HG03196 (cell line): Measurements from ENCODE around the gene C1orf198.

Experiments
- ATAC-seq: cut with Tn5 transposase; IDR thresholded peaks from one replicate; pipeline ENCODE4 v1.9.1; 2021; ENCODE audit not compliant: unreplicated experiment

C1orf198 gene

DNA sequence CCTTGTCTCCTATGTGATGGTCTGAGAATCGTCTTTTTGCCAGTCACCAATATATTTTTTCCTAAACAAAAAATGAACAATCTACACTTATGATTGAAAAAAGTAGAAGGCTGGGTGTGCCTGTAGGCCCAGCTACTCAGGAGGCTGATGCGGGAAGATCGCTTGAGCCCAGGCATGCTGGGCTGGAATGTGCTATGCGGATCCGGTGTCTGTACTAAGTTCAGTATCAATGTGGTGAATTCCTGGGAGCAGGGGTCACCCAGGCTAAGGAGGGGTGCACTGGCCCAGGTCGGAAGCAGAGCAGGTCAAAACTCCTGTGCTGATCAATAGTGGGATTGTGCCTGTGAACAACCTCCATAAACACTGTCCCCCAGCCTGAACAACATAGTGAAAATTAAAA is 25.7 kb upstream of the C1orf198 start:
- no peak for ATAC-seq

- no peak for ATAC-seq
Observed at GRCh38 chr1:230892018-230892491, 23.7 kb upstream of the C1orf198 start.

DNA sequence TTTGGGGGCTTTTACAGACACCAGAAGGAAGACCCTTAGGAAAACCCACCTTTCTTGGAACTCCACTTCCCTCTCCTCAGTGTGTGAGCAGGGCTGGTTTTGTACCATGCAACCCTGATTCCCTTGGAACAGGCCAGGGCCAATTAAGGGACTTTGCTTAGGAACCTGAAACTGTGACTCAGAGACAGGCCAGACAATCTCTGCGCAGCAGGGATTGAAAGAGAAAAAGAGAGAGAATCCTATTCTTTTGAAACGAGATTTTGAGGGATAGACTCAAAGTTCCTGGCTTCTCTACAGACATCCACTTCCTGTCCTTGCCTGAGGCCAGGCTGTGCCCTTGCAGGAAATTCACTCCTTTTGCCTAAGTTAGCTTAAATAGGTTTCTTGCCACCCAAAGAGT is 23.1 kb upstream of the C1orf198 start:
- ATAC-seq = no peak

DNA sequence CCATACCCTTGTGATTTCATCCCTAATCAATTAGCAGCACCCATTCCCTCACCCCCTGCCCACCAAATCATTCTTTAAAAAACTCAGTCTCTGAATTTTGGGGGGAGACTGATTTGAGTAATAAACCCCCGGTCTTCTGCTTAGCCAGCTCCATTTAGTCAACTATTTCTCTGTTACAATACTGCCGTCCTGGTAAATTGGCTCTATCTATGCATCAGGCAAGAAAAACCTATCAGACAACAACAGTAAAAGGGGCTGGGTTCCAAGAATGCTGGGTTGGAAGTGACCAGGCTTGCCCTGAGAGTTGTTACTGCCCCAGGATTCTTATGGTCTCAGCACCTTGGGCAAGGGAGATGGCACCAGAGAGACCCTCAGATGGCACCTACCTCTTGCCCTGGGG is 16.3 kb upstream of the C1orf198 start:
- no peak for ATAC-seq

GRCh38 chr1:230883967-230884366 is 15.6 kb upstream of the C1orf198 start:
- ATAC-seq = no peak

DNA sequence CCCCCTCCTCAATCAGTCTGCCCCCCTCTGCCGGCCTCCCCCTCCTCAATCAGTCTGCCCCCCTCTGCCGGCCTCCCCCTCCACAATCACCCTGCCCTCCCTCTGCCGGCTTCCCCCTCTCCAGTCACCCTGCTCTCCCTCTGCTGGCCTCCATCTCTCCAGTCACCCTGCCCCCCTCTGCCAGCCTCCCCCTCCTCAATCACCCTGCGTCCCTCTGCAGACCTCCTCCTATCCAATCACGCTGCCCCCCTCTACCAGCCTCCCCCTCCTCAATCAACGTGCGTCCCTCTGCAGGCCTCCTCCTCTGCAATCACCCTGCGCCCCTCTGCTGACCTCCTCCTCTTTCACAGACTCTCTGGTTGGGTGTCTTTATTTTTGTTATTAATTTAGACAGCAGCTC is 11.5 kb upstream of the C1orf198 start:
- no peak for ATAC-seq

- ATAC-seq = no peak
Observed at GRCh38 chr1:230878591-230878990, 10.3 kb upstream of the C1orf198 start.

- no peak for ATAC-seq
Observed at GRCh38 chr1:230877924-230878590, 9.7 kb upstream of the C1orf198 start.

DNA sequence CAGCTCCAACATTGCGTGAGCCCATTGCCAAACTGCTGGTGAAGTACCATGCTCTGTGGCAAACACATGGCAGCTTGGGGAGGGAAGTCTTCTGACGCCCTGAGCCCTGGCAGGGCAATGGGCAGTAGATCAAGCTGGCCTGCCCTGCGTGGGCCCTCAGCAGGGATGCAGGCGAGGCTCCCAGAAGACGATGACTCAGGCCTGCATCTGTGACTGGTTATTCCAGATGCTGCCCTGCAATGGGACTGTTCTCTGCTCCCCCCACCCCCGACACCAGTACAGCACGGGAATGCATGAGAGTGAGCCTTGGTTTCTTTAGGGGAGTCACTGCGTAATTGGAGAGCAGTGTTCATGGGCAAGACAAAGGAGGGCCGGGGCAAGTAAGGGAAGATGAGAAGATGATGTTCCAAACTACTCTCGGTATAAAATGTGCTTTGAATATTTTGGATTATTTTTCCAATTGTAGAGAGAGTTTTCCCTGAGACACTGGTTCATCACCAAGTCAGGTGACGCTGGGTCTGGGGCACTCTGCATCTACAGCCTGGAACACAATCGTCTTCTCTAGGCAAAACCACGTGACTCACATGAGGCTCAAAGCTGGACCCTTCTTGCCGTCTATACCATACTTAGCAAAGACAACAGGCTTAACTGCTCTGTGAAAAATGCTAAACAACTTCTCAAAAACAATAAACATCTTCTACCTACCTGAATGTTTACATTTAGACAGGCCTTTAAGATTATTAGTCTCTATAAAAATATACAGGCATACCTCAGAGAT is 9.0 kb upstream of the C1orf198 start:
- ATAC-seq = no peak

GRCh38 chr1:230876660-230877059 is 8.3 kb upstream of the C1orf198 start:
- no peak for ATAC-seq

GRCh38 chr1:230875370-230875769 is 7.0 kb upstream of the C1orf198 start:
- no peak for ATAC-seq

- no peak for ATAC-seq
Observed at GRCh38 chr1:230870916-230871315, 2.6 kb upstream of the C1orf198 start.

DNA sequence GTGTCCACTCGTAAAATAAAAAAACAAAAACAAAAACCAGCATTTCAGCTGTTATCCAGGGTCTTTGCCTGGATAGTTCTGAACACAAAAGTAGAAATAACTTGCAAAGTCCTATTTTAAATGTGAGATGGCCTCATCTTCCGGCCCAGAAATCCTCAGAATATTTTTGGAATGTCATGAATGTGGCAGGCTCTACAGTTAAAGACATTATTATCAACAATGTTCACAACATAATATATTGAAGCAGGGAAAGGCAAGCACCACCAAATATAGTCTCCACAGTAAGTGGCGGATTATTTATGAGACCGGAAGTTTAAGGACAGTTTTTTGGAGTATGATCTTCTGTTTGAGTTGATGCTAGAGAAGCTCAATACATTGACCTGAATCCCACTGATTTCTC is 1.2 kb upstream of the C1orf198 start:
- ATAC-seq = no peak

GRCh38 chr1:230868736-230869385 is 540 bp upstream of the C1orf198 start:
- peak; percentile 44 for ATAC-seq

DNA sequence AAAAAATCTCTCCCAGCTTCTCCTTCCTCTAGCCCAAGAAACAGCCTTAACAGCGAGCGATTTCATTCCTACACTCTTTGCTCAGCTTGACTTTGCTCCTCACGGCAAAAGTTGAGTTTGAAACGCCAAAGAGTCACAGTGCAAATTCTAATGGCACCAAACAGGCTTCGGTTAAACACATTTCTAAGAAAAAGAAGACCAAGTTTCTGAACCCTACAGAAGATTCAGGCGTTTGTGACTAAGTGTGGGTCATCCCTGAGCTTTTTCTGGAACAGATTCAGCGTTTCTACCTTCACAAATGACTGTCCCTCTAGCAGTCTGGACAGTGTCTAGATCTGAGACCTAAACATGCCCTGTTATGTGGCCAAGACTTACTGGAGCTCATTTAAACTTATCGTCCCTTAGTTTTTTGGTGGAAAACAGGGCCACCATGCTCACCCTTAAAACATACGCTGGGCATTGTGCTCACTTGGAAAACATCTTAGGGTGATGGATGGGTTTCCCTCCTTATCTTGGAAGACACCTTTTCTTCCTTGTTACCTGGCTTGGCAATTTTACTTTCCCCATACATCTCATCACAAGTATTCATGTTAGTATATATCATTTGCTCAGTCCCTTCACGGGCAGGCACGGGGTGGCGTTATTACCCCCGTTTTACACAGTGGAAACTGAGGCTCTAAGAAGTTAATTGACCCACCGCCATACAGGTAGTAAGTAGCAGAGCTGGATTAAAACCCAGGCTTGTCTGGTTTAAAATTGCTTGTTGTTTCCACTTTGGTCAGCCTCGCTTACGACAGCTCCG is 1.0 kb downstream of the C1orf198 start:
- ATAC-seq = no peak

DNA sequence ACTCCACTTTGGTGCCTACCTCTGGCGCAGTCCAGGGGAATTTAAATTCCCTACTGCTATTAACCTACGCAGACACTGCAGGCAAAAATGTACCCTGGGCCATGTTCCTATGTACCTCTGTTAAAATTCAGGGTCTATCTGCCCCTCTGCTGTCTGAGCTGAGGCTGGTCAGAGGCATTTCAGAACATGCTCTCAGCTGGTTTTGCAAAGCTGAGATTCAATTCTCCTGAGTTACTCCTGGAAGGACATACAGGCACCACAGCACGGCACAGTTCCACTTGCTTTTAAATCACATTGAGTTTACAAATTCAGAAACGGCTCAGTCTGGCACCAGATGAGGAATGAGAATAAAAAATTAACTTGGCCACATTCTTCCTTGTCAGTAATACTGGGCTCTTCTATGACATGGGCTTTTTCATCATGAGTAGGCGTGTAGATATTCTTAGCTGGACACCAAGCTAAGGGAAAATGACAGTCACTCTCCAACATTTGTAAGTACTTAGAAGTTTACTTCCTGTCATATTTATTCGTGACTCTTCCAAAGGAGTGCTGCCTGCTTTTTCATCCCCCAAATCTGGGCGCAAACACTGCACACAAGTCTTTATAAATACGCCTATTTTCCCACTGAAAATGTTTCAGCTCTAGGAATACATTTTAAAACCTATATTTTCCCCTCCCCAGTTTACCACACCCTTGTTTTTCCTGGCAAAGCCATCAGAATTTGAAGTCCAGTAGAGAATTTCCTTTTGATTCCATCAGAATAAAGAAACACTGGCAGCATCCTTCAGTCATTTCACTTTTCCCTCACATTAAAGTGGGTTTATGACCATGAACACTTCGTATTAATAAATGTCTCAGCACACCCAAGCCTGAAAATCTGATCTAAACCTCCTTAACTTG is 1.9 kb downstream of the C1orf198 start:
- ATAC-seq = no peak

DNA sequence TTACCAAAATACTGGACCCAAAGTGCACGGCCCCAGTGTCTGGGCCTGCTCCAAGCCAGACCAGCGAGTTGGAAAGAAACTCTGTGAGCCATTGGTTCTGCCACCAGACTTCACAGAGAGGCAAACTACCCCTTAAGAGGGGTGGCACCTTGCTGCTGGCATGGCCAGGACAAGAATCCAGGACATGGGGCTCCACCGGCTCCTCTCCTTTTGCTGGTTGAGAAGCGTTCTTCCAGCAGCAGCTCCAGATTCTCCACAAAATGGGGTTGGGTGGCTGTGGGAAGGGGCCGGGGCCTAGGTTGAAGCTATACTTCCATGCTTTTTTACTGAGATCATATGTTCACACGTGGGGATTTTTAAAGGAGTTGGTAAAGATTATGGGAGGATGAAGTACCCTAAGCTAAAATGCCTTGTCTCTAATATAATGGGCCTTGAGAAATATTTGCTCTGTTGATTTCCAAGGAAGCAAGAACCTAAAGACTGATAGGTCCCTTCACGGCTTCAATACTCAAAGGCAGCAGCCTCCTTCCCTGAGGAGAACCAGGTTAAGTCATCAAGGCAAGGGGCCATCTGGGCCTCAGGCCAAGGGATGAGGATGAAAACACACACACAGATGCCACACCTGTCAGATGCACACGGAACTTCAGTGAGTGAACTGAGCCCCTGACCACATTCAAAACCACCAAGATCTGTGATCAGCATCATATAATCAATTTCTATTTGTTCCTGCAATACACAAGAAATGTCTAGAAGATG is 3.1 kb downstream of the C1orf198 start:
- ATAC-seq = no peak

GRCh38 chr1:230864441-230864840 is 3.9 kb downstream of the C1orf198 start:
- ATAC-seq = no peak

DNA sequence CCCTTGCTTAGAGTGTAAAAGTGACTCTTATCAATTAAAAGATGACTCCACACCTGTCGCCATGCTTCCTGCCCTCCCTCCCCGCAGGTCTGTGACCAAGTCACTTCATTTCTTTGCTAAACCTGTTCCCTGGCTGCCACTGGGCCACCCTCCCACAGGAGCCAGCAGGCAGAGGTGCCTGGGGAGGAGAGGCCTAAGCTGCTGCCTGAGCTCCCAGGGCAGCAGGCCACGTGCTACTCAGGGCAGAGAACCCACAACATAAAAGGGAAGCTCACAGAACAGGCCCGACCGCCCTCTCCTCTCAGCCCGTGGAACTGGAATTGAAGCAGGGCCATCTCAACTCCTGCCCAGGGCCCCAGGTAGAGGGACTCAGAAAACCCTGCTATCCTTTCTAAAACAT is 4.9 kb downstream of the C1orf198 start:
- no peak for ATAC-seq
